ENCODE measurements around the gene DUSP10.

GRCh38 chr1:221740993-221741702, 741 bp downstream of the DUSP10 start:
- no peak for TF ChIP-seq POLR2A (IDR thresholded peaks at IDR 0.05)
- no peak for TF ChIP-seq POLR2AphosphoS5 (IDR thresholded peaks at IDR 0.05)
- no peak for TF ChIP-seq CTCF (IDR thresholded peaks at IDR 0.05)
- no peak for TF ChIP-seq EP300 (IDR thresholded peaks at IDR 0.05)
